C4-2B (cell line): Measurements from ENCODE around the gene SMG9.

Experiments used
- H3K27ac ChIP-seq: fragments of 450-650 bp; 2 replicates; pipeline ENCODE4 v1.5.1; 2017
- ZFX ChIP-seq: fragments of 450-650 bp; IDR thresholded peaks from 2 replicates; pipeline ENCODE4 v1.6.1; 2017
- TF ChIP-seq, protein P1 (sequence below): fragments of 450-650 bp; conservative IDR thresholded peaks from 2 replicates; pipeline ENCODE4 v1.5.1; 2017; ENCODE audit warnings: mild to moderate bottlenecking

SMG9 gene

DNA sequence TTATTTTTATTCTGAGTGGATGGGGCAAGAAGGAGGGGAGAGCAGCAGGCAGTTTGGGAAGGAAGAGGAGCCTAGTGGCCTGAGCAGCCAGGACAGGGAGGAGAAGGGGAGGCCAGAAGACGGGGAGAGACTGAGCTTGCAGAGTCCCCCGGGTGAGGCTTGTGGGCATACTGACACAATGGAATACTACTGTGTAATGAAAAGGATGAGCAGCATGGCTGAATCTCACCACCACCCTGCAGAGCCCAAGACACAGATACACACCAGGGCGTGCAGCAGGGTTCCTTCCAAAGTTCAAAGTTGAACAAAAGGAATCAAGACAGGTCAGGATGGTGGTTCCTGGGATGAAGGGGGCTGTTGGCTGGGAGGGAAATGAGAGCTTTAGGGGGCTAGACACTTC, 8.1 kb upstream of the SMG9 start:
- no peak overlapping the region for H3K27ac ChIP-seq
- TF ChIP-seq, protein P1, sequence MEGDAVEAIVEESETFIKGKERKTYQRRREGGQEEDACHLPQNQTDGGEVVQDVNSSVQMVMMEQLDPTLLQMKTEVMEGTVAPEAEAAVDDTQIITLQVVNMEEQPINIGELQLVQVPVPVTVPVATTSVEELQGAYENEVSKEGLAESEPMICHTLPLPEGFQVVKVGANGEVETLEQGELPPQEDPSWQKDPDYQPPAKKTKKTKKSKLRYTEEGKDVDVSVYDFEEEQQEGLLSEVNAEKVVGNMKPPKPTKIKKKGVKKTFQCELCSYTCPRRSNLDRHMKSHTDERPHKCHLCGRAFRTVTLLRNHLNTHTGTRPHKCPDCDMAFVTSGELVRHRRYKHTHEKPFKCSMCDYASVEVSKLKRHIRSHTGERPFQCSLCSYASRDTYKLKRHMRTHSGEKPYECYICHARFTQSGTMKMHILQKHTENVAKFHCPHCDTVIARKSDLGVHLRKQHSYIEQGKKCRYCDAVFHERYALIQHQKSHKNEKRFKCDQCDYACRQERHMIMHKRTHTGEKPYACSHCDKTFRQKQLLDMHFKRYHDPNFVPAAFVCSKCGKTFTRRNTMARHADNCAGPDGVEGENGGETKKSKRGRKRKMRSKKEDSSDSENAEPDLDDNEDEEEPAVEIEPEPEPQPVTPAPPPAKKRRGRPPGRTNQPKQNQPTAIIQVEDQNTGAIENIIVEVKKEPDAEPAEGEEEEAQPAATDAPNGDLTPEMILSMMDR = no peak
- TF ChIP-seq ZFX = no peak

DNA sequence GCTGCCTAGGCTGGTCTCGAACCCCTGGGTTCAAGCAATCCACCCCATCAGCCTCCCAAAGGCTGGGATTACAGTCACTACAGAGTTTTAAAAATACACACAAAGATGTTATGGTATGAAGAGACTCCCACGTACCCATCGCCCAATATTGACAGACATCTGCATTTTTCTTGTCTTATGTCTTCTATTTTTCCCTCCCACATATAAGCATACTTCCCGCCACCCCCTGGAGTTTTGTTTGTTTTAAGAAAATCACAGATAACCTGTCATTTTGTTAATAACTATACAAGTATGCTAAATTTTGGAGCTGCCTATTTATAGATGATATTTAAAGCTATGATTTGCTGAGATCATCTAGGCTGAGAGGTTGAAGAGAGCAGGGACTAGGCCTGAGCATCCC, 6.2 kb upstream of the SMG9 start:
- TF ChIP-seq ZFX = no peak
- TF ChIP-seq, protein P1 = no peak
- no peak overlapping the region for H3K27ac ChIP-seq

DNA sequence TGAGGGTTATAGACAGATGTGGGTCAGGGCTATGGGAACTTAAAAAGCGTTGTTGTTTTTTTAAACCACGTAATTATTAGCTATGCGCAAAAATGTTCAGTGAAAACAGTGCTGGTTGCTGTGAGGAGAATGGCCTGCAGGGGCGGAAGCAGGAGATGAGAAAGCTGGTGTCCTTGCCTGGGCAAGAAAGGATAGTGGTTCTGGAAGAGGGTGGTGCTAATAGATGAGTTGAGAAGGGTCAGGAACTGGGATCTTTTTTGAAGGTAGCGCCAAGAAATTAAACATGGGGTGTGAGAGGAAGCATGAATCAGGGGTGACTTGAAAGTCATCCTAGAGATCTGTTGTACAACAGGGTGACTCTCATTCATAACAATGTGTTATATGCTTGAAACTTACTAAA, 4.8 kb upstream of the SMG9 start:
- TF ChIP-seq, protein P1 = no peak
- TF ChIP-seq ZFX = no peak
- no peak overlapping the region for H3K27ac ChIP-seq

DNA sequence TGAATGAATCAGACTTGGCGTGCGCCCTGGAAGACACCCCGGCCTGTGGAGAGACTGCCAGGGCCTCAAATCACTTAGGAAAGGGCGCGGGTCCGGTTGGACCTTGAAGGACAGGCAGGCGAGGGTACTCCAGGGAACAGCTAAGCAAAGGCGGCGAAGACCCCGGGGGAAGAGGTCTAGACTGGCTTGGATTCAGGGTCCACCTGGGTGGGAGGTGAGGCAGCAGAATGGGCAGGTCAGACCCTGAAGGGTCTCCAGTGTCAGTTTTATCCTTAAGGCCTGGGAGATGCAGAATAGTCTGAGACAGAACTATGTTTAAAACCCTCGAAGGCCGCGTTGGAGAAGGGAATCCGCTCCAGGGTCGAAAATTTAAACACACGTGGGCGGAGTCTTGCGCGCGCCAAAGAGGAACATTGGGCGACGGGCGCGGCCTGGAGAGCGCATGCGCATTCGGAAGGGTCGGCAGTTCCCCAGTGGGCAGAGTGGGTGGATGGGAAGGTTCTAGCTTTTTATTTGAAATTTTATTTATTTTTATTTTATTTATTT, 567 bp upstream of the SMG9 start:
- H3K27ac ChIP-seq = peak overlapping the region; percentile 97
- TF ChIP-seq ZFX = 0 out of 2 replicates have a peak, but pooled peaks have one; percentile 24
- TF ChIP-seq, protein P1 = no peak

DNA sequence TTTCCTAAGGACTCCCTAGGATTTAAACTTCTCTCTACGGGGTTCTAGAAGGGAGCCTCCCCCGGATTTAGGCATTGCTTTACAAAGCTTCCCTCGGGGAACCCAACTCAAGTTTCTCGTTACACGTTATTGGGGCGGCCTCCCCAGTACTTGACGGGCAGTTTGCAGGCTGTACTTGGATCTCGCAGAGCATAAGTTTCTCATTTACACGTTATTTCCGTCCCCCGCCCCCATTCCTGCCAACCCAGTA, 584 bp downstream of the SMG9 start:
- H3K27ac ChIP-seq = peak overlapping the region; percentile 97
- TF ChIP-seq ZFX = no peak
- TF ChIP-seq, protein P1 = no peak

DNA sequence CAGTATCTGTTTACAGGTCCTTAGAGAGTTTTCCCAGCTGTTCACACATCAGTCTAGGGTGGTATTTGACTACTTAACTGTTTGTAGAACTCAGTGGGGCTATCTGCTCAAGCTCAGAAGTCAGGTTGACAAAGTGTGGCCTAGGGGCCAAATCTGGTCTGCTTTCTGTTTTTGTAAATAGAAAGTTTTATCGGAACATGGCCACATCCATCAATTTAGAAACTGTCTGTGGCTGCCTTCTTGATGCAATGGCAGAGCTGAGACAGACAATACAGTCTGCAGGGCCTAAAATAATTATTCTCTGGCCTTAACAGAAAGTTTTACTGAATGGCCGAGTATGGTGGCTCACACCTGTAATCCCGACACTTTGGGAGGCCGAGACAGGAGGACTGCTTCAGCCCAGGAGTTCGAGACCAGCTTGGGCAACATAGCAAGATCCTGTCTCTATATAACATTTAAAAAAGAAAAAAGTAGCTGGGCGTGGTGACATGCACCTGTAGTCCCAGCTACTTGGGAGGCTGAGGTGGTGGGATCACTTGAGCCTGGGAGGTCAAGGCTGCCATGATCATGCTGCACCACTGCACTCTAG, 2.4 kb downstream of the SMG9 start:
- TF ChIP-seq, protein P1 = no peak
- TF ChIP-seq ZFX = no peak
- no peak overlapping the region for H3K27ac ChIP-seq

DNA sequence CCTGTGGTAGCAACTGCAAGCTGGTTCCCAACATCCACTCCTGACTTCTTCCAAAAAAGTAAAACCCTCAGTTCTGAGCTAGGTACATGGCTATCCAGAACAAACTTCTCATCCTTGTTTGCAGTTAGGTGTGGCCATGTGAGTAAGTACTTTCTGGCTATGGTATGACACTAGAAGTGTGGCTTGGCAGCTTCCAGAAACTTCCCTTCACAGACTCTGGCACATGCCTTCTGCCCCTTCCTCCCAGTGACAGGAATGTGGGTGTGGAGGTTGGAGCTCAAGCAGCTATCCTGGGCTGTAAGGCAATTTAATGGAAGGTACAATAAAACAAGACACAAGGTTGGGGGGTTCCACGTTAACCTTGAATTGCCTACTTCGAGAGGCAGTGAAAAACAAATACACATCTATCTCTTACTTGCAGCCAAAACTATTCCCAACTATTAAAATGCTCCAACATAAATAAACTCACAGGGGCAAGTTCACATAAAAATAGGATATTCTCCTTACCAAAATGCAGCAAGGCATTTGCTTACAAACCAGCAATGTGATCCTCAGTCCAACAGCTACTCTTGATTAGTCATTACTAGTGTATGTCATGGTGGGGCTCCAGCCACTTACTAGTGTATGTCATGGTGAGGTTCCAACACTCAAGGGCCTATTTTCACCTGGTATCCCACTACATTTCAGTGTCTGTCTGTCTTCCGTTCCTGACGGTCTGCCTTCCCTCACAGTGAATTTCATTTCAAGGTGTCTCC, 3.1 kb downstream of the SMG9 start:
- no peak overlapping the region for H3K27ac ChIP-seq
- no peak for TF ChIP-seq ZFX
- TF ChIP-seq, protein P1 = no peak
